Bronchial smooth muscle cell (primary cell): Measurements from ENCODE around the gene NEU1. TPM values are rescaled to one million over a fixed set of nuclear protein-coding genes. Genes with fewer than 3 reads are reported as not detected.

Experiments used
- total RNA-seq: library from RNA; depleted of rRNA; stranded (reverse); fragments of >200 nt; gene quantifications from 2 replicates; pipeline ENCODE4 v1.2.1, GENCODE V29; 2014

The NEU1 gene
- 73.7 and 87.3 TPM in 2 replicates for total RNA-seq

GRCh38 chr6:31862344-31863235 is at the start of gene NEU1:
NEU1 (minus strand) TSS chr6:31862821; CDS start chr6:31862776, 45 bp downstream.

GRCh38 chr6:31901953-31902643 is 39.5 kb upstream of the NEU1 start, which contains the start of gene ZBTB12:
ZBTB12 (minus strand) TSS chr6:31902086; CDS start chr6:31901305, 781 bp downstream.

GRCh38 chr6:31897612-31898382 is 35.2 kb upstream of the NEU1 start, which contains the start of gene EHMT2:
EHMT2 (minus strand) TSS chr6:31897698; CDS start chr6:31897677, 21 bp downstream.

GRCh38 chr6:31878726-31879125 is 16.1 kb upstream of the NEU1 start, which contains the start of gene SLC44A4:
SLC44A4 (minus strand) TSS chr6:31878997; CDS start chr6:31878980, 17 bp downstream.

GRCh38 chr6:31827286-31828079 is 35.1 kb downstream of the NEU1 start, which contains the start of gene HSPA1B:
HSPA1B (plus strand) TSS chr6:31827738; CDS start chr6:31827951, 213 bp downstream.

GRCh38 chr6:31815025-31815838 is 47.4 kb downstream of the NEU1 start, which contains the start of the genes HSPA1A and HSPA1L:
HSPA1A (plus strand) TSS chr6:31815543; CDS start chr6:31815757, 214 bp downstream.
HSPA1L (minus strand) TSS chr6:31815283; CDS start chr6:31811972, 3,311 bp downstream.

Other genes starting within 250 kb of the NEU1 start
- not detected in 2 replicates for gene AIF1, start 247.6 kb downstream of the NEU1 start, total RNA-seq
- gene PRRC2A, start 242.1 kb downstream of the NEU1 start, total RNA-seq: 18.4 and 18.6 TPM in 2 replicates
- gene BAG6, start 210.2 kb downstream of the NEU1 start, total RNA-seq: 81.1 and 90.6 TPM in 2 replicates
- 1.6 and 1.8 TPM in 2 replicates for gene APOM, start 206.9 kb downstream of the NEU1 start, total RNA-seq
- gene C6orf47, start 202.0 kb downstream of the NEU1 start, total RNA-seq: 16.9 and 19.9 TPM in 2 replicates
- 12.2 and 14.3 TPM in 2 replicates for gene GPANK1, start 197.8 kb downstream of the NEU1 start, total RNA-seq
- 70.2 and 83.9 TPM in 2 replicates for gene CSNK2B, start 196.7 kb downstream of the NEU1 start, total RNA-seq
- 2.2 and 4.0 TPM in 2 replicates for gene LY6G5B, start 192.8 kb downstream of the NEU1 start, total RNA-seq
- 0.09 and 0.63 TPM in 2 replicates for gene LY6G5C, start 181.8 kb downstream of the NEU1 start, total RNA-seq
- 54.5 and 96.4 TPM in 2 replicates for gene ABHD16A, start 159.5 kb downstream of the NEU1 start, total RNA-seq
- not detected in 2 replicates for gene LY6G6F, start 156.0 kb downstream of the NEU1 start, total RNA-seq
- gene LY6G6D, start 147.5 kb downstream of the NEU1 start, total RNA-seq: 0.47 TPM in 1 of 2 replicates, not detected in the other
- not detected in 2 replicates for gene LY6G6C, start 141.1 kb downstream of the NEU1 start, total RNA-seq
- gene MPIG6B, start 139.4 kb downstream of the NEU1 start, total RNA-seq: not detected in 2 replicates
- gene DDAH2, start 133.5 kb downstream of the NEU1 start, total RNA-seq: 152 and 207 TPM in 2 replicates
- gene CLIC1, start 126.3 kb downstream of the NEU1 start, total RNA-seq: 521 and 664 TPM in 2 replicates
- 2.7 and 3.6 TPM in 2 replicates for gene MSH5, start 122.8 kb downstream of the NEU1 start, total RNA-seq
- gene SAPCD1, start 100.2 kb downstream of the NEU1 start, total RNA-seq: 0.26 and 1.3 TPM in 2 replicates
- gene VWA7, start 85.5 kb downstream of the NEU1 start, total RNA-seq: 0.79 and 0.86 TPM in 2 replicates
- gene VARS1, start 67.1 kb downstream of the NEU1 start, total RNA-seq: 28.1 and 36.1 TPM in 2 replicates
- 17.8 and 19.1 TPM in 2 replicates for gene LSM2, start 55.9 kb downstream of the NEU1 start, total RNA-seq
- gene HSPA1L, start 47.5 kb downstream of the NEU1 start, total RNA-seq: 1.7 and 2.3 TPM in 2 replicates
- 92.2 and 182 TPM in 2 replicates for gene HSPA1A, start 47.3 kb downstream of the NEU1 start, total RNA-seq
- gene HSPA1B, start 35.1 kb downstream of the NEU1 start, total RNA-seq: 149 and 280 TPM in 2 replicates
- gene SLC44A4, start 16.2 kb upstream of the NEU1 start, total RNA-seq: 0.52 TPM in 1 of 2 replicates, not detected in the other
- gene EHMT2, start 34.9 kb upstream of the NEU1 start, total RNA-seq: 76.3 and 106 TPM in 2 replicates
- gene ZBTB12, start 39.3 kb upstream of the NEU1 start, total RNA-seq: 9.6 and 14.6 TPM in 2 replicates
- 0.86 and 2.0 TPM in 2 replicates for gene C2, start 64.9 kb upstream of the NEU1 start, total RNA-seq
- 33.7 and 56.8 TPM in 2 replicates for gene CFB, start 83.3 kb upstream of the NEU1 start, total RNA-seq
- 81.3 and 85.3 TPM in 2 replicates for gene NELFE, start 96.2 kb upstream of the NEU1 start, total RNA-seq
- gene SKIC2, start 96.4 kb upstream of the NEU1 start, total RNA-seq: 55.6 and 56.4 TPM in 2 replicates
- gene DXO, start 109.3 kb upstream of the NEU1 start, total RNA-seq: 7.7 and 8.2 TPM in 2 replicates
- 13.1 and 13.6 TPM in 2 replicates for gene C4A, start 119.2 kb upstream of the NEU1 start, total RNA-seq
- 8.8 and 15.4 TPM in 2 replicates for gene C4B, start 152.0 kb upstream of the NEU1 start, total RNA-seq
- gene CYP21A2, start 175.6 kb upstream of the NEU1 start, total RNA-seq: under 0.01 TPM in 1 of 2 replicates, not detected in the other
- gene TNXB, start 246.5 kb upstream of the NEU1 start, total RNA-seq: 10.6 and 39.2 TPM in 2 replicates